ENCODE measurements around the gene CHMP2B.

- TF ChIP-seq, protein P1, sequence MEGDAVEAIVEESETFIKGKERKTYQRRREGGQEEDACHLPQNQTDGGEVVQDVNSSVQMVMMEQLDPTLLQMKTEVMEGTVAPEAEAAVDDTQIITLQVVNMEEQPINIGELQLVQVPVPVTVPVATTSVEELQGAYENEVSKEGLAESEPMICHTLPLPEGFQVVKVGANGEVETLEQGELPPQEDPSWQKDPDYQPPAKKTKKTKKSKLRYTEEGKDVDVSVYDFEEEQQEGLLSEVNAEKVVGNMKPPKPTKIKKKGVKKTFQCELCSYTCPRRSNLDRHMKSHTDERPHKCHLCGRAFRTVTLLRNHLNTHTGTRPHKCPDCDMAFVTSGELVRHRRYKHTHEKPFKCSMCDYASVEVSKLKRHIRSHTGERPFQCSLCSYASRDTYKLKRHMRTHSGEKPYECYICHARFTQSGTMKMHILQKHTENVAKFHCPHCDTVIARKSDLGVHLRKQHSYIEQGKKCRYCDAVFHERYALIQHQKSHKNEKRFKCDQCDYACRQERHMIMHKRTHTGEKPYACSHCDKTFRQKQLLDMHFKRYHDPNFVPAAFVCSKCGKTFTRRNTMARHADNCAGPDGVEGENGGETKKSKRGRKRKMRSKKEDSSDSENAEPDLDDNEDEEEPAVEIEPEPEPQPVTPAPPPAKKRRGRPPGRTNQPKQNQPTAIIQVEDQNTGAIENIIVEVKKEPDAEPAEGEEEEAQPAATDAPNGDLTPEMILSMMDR (tag by site-specific recombination; IDR thresholded peaks at IDR 0.05): no peak
- TF ChIP-seq ZNF777 (tag by site-specific recombination; IDR thresholded peaks at IDR 0.05; ENCODE audit: borderline replicate concordance): no peak
- TF ChIP-seq WT1 (tag by site-specific recombination; IDR thresholded peaks at IDR 0.05): no peak
- TF ChIP-seq, protein P2, sequence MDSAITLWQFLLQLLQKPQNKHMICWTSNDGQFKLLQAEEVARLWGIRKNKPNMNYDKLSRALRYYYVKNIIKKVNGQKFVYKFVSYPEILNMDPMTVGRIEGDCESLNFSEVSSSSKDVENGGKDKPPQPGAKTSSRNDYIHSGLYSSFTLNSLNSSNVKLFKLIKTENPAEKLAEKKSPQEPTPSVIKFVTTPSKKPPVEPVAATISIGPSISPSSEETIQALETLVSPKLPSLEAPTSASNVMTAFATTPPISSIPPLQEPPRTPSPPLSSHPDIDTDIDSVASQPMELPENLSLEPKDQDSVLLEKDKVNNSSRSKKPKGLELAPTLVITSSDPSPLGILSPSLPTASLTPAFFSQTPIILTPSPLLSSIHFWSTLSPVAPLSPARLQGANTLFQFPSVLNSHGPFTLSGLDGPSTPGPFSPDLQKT (IDR thresholded peaks at IDR 0.05; ENCODE audit: borderline replicate concordance, low read depth, low read length): no peak
- TF ChIP-seq TCF7L2 (IDR thresholded peaks at IDR 0.05; ENCODE audit: borderline replicate concordance, low read depth, low read length): no peak
- no peak for TF ChIP-seq HOXA7 (CRISPR knock-in tag; IDR thresholded peaks at IDR 0.05; ENCODE audit: borderline replicate concordance)
- no peak for TF ChIP-seq PATZ1 (tag by site-specific recombination; IDR thresholded peaks at IDR 0.05)
These were observed 18.0 kb upstream of the CHMP2B start for GRCh38 chr3:87209111-87209510.
